ENCODE results near the gene FOXRED1.

FOXRED1 gene

GRCh38 chr11:126268708-126269579, at the start of gene FOXRED1, which contains the start of gene SRPRA:
FOXRED1 (plus strand) TSS chr11:126269154; CDS start chr11:126269207, 53 bp downstream.
SRPRA (minus strand) TSS chr11:126268895; CDS start chr11:126268804, 91 bp downstream.
- TF ChIP-seq CTCF (IDR thresholded peaks at IDR 0.05; ENCODE audit: low read depth, low read length): no peak
- peak within 1 kb of the TSS; percentile 99 for H3K4me3 ChIP-seq (ENCODE audit: low read depth, low read length)

- H3K4me3 ChIP-seq (ENCODE audit: low read depth, low read length): no peak overlapping the region
- no peak for TF ChIP-seq CTCF (IDR thresholded peaks at IDR 0.05; ENCODE audit: low read depth, low read length)
These were observed 49.4 kb upstream of the FOXRED1 start for GRCh38 chr11:126219547-126219946.

- H3K4me3 ChIP-seq (ENCODE audit: low read depth, low read length): no peak overlapping the region
- TF ChIP-seq CTCF (IDR thresholded peaks at IDR 0.05; ENCODE audit: low read depth, low read length): no peak
These were observed 44.2 kb upstream of the FOXRED1 start for GRCh38 chr11:126224647-126225294.

- H3K4me3 ChIP-seq (ENCODE audit: low read depth, low read length): no peak overlapping the region
- TF ChIP-seq CTCF (IDR thresholded peaks at IDR 0.05; ENCODE audit: low read depth, low read length): no peak
These were observed 43.7 kb upstream of the FOXRED1 start for GRCh38 chr11:126225295-126225665.

GRCh38 chr11:126226334-126227084, 42.4 kb upstream of the FOXRED1 start:
- no peak for TF ChIP-seq CTCF (IDR thresholded peaks at IDR 0.05; ENCODE audit: low read depth, low read length)

GRCh38 chr11:126229858-126230540, 39.0 kb upstream of the FOXRED1 start:
- no peak overlapping the region for H3K4me3 ChIP-seq (ENCODE audit: low read depth, low read length)
- no peak for TF ChIP-seq CTCF (IDR thresholded peaks at IDR 0.05; ENCODE audit: low read depth, low read length)

More at GRCh38 chr11:126226334-126227084, 42.4 kb upstream of the FOXRED1 start:
- no peak overlapping the region for H3K4me3 ChIP-seq (ENCODE audit: low read depth, low read length)
